Measurements from ENCODE around the gene PDE6C.

- TF ChIP-seq CTCF (conservative IDR thresholded peaks at IDR 0.05 in 1 of 2, IDR thresholded peaks at IDR 0.05 in 1 of 2; ENCODE audit: extremely low read depth in 1 of 2, insufficient read depth in 1 of 2, low read depth in 1 of 2, low read length in 2 of 2): no peak
- TF ChIP-seq EZH2 (IDR thresholded peaks at IDR 0.05; ENCODE audit: borderline replicate concordance, low read length): no peak
These were observed 8.6 kb downstream of the PDE6C start for GRCh38 chr10:93620925-93621324.

All from mammary epithelial cell (primary cell).